HepG2 (cell line): ENCODE data around the gene CATSPERD. TPM values are rescaled to one million over a fixed set of nuclear protein-coding genes. Genes with fewer than 3 reads are reported as not detected.

Source experiments
- ATF4 ChIP-seq, 2 experiments: fragments of 450-650 bp in 1 of 2; sonication (generic) in 1 of 2; formaldehyde crosslinking; IDR thresholded peaks; 2 replicates each; pipeline versions ENCODE4 v1.5.0 to v1.8.0; 2020 to 2022; ENCODE audit warnings: mild to moderate bottlenecking in 1 of 2, missing genetic modification reagents in 1 of 2
- DRAP1 ChIP-seq: IDR thresholded peaks from 2 replicates; pipeline ENCODE4 v1.6.1; 2016; ENCODE audit warnings: missing genetic modification reagents, missing compliant biosample characterization
- FOXK2 ChIP-seq: fragments of 450-650 bp; IDR thresholded peaks from 2 replicates; pipeline ENCODE4 v1.6.1; 2016
- FOXO1 ChIP-seq: sonication (generic); formaldehyde crosslinking; IDR thresholded peaks from 2 replicates; pipeline ENCODE4 v1.4.0; 2020; ENCODE audit warnings: missing genetic modification reagents
- GTF2F1 ChIP-seq: fragments of 150-350 bp; IDR thresholded peaks from 2 replicates; pipeline ENCODE4 v1.6.1; 2014; ENCODE audit warnings: low read length
- HOXA9 ChIP-seq: sonication (generic); formaldehyde crosslinking; IDR thresholded peaks from 2 replicates; pipeline ENCODE4 v1.8.1; 2022; ENCODE audit warnings: missing genetic modification reagents, mild to moderate bottlenecking, moderate library complexity, borderline replicate concordance
- KMT2B ChIP-seq: IDR thresholded peaks from 2 replicates; pipeline ENCODE4 v1.6.1; 2016; ENCODE audit warnings: missing genetic modification reagents, missing compliant biosample characterization
- NCOA5 ChIP-seq: sonication (generic); formaldehyde crosslinking; IDR thresholded peaks from 2 replicates; pipeline ENCODE4 v1.4.0; 2020; ENCODE audit warnings: missing genetic modification reagents
- NPAS2 ChIP-seq: sonication (generic); formaldehyde crosslinking; IDR thresholded peaks from 2 replicates; pipeline ENCODE4 v1.8.0; 2022; ENCODE audit warnings: mild to moderate bottlenecking, missing genetic modification reagents, borderline replicate concordance
- NR2F6 ChIP-seq, 2 experiments: IDR thresholded peaks; 2 replicates each; pipeline ENCODE4 v1.6.1; 2016; ENCODE audit warnings: antibody characterized with exemption in 1 of 2, mild to moderate bottlenecking in 1 of 2
- PRDM10 ChIP-seq: sonication (generic); formaldehyde crosslinking; IDR thresholded peaks from 2 replicates; pipeline ENCODE4 v1.4.0; 2020; ENCODE audit warnings: low read depth, missing genetic modification reagents
- PRMT3 ChIP-seq: sonication (generic); formaldehyde crosslinking; IDR thresholded peaks from 2 replicates; pipeline ENCODE4 v1.8.1; 2022; ENCODE audit warnings: low read depth, mild to moderate bottlenecking, moderate library complexity, missing genetic modification reagents, borderline replicate concordance
- SP4 ChIP-seq: sonication (generic); formaldehyde crosslinking; IDR thresholded peaks from 2 replicates; pipeline ENCODE4 v1.8.1; 2023; ENCODE audit warnings: mild to moderate bottlenecking, missing genetic modification reagents
- TBP ChIP-seq: sonication (generic); formaldehyde crosslinking; IDR thresholded peaks from 2 replicates; pipeline ENCODE4 v1.5.0; 2020; ENCODE audit warnings: missing genetic modification reagents
- TBX2 ChIP-seq: sonication (generic); formaldehyde crosslinking; IDR thresholded peaks from 2 replicates; pipeline ENCODE4 v1.5.0; 2020; ENCODE audit warnings: missing genetic modification reagents, mild to moderate bottlenecking, borderline replicate concordance
- THAP8 ChIP-seq: sonication (generic); formaldehyde crosslinking; IDR thresholded peaks from 2 replicates; pipeline ENCODE4 v1.5.1; 2020; ENCODE audit warnings: missing genetic modification reagents, mild to moderate bottlenecking, borderline replicate concordance
- YY1 ChIP-seq: IDR thresholded peaks from 2 replicates; pipeline ENCODE4 v1.6.1; 2011; ENCODE audit warnings: low read length, low read depth, moderate library complexity, mild to moderate bottlenecking; ENCODE audit not compliant: insufficient read depth, insufficient replicate concordance
- ZFP37 ChIP-seq: sonication (generic); formaldehyde crosslinking; IDR thresholded peaks from 2 replicates; pipeline ENCODE4 v1.4.0; 2020; ENCODE audit warnings: missing genetic modification reagents, borderline replicate concordance
- ZFP41 ChIP-seq: sonication (generic); formaldehyde crosslinking; IDR thresholded peaks from 2 replicates; pipeline ENCODE4 v1.4.0; 2020; ENCODE audit warnings: mild to moderate bottlenecking, missing genetic modification reagents, borderline replicate concordance
- ZFP90 ChIP-seq: sonication (generic); formaldehyde crosslinking; IDR thresholded peaks from 2 replicates; pipeline ENCODE4 v1.8.0; 2022; ENCODE audit warnings: missing genetic modification reagents, mild to moderate bottlenecking, inconsistent platforms, borderline replicate concordance
- ZMYM2 ChIP-seq: sonication (generic); formaldehyde crosslinking; IDR thresholded peaks from 2 replicates; pipeline ENCODE4 v1.8.0; 2022; ENCODE audit warnings: mild to moderate bottlenecking, missing genetic modification reagents
- ZNF580 ChIP-seq: IDR thresholded peaks from 2 replicates; pipeline ENCODE4 v1.6.1; 2016; ENCODE audit warnings: low read depth, borderline replicate concordance
- ZNF7 ChIP-seq: IDR thresholded peaks from 2 replicates; pipeline ENCODE4 v1.6.1; 2016; ENCODE audit warnings: missing biosample characterization, missing genetic modification reagents
- polyA plus RNA-seq, 8 experiments: library from polyadenylated mRNA; depleted of rRNA in 3 of 8; stranded (reverse) in 7 of 8; unstranded in 1 of 8; fragments of >200 nt; fragmentation: Illumina TruSeq in 4 of 8; extraction: Trizol in 4 of 8; gene quantifications; 2 replicates each; pipeline versions ENCODE4 v1.2.1 to v1.2.3, GENCODE V29; 2011 to 2016; ENCODE audit warnings: low read depth in 4 of 8, missing spikeins in 1 of 8, mixed read lengths in 1 of 8; ENCODE audit not compliant: insufficient read depth in 1 of 8
- total RNA-seq, 5 experiments: library from RNA; depleted of rRNA; stranded (reverse); fragments of >200 nt; fragmentation: Illumina TruSeq; extraction: Trizol; gene quantifications; 2 replicates each; pipeline ENCODE4 v1.2.3, GENCODE V29; 2016; ENCODE audit warnings: low read depth in 1 of 5

Gene CATSPERD
- total and polyA plus RNA-seq, 2 of the 13 experiments (the other 11 are each of a cell fraction or from before 2014, with no cell fraction given) = 0.04 TPM; not detected in 1

- TF ChIP-seq PRDM10 (CRISPR knock-in tag) = peak; percentile 12; the same call in 1 of the 2 replicates
- peak; percentile 89 for TF ChIP-seq YY1
- TF ChIP-seq NPAS2 (CRISPR knock-in tag) = no peak
- no peak for TF ChIP-seq ZFP37
- TF ChIP-seq FOXO1 (CRISPR knock-in tag) = no peak; the same call in 1 of the 2 replicates
- no peak for TF ChIP-seq HOXA9 (CRISPR knock-in tag)
- TF ChIP-seq ZNF7 (CRISPR knock-in tag) = no peak
- TF ChIP-seq NCOA5 (CRISPR knock-in tag) = no peak
- no peak for TF ChIP-seq PRMT3
- TF ChIP-seq ZNF580 (CRISPR knock-in tag) = peak; percentile 13; the same call in 1 of the 2 replicates
- peak; percentile 77 for TF ChIP-seq DRAP1
- no peak for TF ChIP-seq ZFP41 (CRISPR knock-in tag)
- TF ChIP-seq SP4 = no peak
- peak; percentile 78 for TF ChIP-seq KMT2B
- 0 out of 2 replicates have a peak, but pooled peaks have one; percentile 72 for TF ChIP-seq ZFP90 (CRISPR knock-in tag)
- TF ChIP-seq GTF2F1 = no peak
- TF ChIP-seq TBP = 0 out of 2 replicates have a peak, but pooled peaks have one; percentile 50
- TF ChIP-seq FOXK2 = peak; percentile 15; the same call in 1 of the 2 replicates
- no peak for TF ChIP-seq ZMYM2 (CRISPR knock-in tag)
- TF ChIP-seq NR2F6 (IDR thresholded peaks at IDR 0.05) = no peak
- no peak for TF ChIP-seq NR2F6 (CRISPR knock-in tag; IDR thresholded peaks at IDR 0.05)
- no peak for TF ChIP-seq THAP8 (CRISPR knock-in tag)
- peak in 1 of 2 experiments; percentile 41; a peak in 1 of 4 replicates for TF ChIP-seq ATF4 (CRISPR knock-in tag; IDR thresholded peaks at IDR 0.05)
- peak; percentile 65; the same call in 1 of the 2 replicates for TF ChIP-seq TBX2
Observed at GRCh38 chr19:5680437-5681368, 39.7 kb upstream of the CATSPERD start, which contains the start of the genes HSD11B1L and MICOS13 (continued).
